Astrocyte of the spinal cord (primary cell): ENCODE results near the gene DAB1.
"Not testable (repeated sequence)": the region's sequence is repeated elsewhere in the genome, so short reads cannot be mapped to it uniquely, and the experiment has no call there.

Source experiments
- DNase-seq: peaks from one replicate; pipeline ENCODE4 v3.0.0; 2011; ENCODE audit warnings: low read depth, low spot score
- H3K4me3 ChIP-seq: 2 replicates; pipeline ENCODE4 v1.5.1; 2011; ENCODE audit warnings: low read depth, mild to moderate bottlenecking, low read length, moderate library complexity
- in situ Hi-C: cut with HindIII; loops from 2 replicates; pipeline ENCODE4 v1.10.0; 2017; ENCODE audit warnings: low sequenced_read_pairs
- TF ChIP-seq, protein P1 (sequence below): IDR thresholded peaks from 2 replicates; pipeline ENCODE4 v1.5.1; 2012; ENCODE audit warnings: low read depth, mild to moderate bottlenecking, low read length, inconsistent platforms

The DAB1 gene

DNA sequence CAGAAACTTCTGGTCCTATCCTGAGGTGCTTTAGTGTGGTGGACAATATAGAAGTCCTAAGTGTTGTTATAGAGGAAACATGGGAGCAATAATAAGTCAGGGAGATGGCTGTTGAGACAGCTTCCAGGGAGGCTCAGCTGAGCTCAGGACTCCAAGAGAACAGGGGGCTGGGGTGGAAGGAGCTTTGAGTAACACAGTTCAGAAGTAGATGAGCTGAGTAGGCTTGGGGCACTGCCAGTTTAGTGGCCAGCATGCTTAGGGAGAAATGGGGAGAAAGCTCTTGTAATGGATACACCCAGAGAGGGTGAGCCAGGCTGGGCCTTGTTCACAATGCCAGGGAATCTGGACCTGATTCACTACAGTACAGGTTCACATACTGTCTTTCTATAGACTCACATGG is 201.6 kb downstream of the DAB1 start:
- TF ChIP-seq, protein P1, sequence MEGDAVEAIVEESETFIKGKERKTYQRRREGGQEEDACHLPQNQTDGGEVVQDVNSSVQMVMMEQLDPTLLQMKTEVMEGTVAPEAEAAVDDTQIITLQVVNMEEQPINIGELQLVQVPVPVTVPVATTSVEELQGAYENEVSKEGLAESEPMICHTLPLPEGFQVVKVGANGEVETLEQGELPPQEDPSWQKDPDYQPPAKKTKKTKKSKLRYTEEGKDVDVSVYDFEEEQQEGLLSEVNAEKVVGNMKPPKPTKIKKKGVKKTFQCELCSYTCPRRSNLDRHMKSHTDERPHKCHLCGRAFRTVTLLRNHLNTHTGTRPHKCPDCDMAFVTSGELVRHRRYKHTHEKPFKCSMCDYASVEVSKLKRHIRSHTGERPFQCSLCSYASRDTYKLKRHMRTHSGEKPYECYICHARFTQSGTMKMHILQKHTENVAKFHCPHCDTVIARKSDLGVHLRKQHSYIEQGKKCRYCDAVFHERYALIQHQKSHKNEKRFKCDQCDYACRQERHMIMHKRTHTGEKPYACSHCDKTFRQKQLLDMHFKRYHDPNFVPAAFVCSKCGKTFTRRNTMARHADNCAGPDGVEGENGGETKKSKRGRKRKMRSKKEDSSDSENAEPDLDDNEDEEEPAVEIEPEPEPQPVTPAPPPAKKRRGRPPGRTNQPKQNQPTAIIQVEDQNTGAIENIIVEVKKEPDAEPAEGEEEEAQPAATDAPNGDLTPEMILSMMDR = no peak
- no peak for DNase-seq
- no peak overlapping the region for H3K4me3 ChIP-seq
- in situ Hi-C loops = no loop called here

DNA sequence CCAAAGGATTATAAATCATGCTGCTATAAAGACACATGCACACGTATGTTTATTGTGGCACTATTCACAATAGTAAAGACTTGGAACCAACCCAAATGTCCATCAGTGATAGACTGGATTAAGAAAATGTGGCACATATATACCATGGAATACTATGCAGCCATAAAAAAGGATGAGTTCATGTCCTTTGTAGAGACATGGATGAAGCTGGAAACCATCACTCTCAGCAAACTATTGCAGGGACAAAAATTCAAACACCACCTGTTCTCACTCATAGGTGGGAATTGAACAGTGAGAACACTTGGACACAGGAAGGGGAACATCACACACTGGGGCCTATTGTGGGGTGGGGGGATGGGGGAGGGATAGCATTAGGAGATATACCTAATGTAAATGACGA is 203.0 kb downstream of the DAB1 start:
- H3K4me3 ChIP-seq, DNase-seq, in situ Hi-C loops: not testable (repeated sequence)

DNA sequence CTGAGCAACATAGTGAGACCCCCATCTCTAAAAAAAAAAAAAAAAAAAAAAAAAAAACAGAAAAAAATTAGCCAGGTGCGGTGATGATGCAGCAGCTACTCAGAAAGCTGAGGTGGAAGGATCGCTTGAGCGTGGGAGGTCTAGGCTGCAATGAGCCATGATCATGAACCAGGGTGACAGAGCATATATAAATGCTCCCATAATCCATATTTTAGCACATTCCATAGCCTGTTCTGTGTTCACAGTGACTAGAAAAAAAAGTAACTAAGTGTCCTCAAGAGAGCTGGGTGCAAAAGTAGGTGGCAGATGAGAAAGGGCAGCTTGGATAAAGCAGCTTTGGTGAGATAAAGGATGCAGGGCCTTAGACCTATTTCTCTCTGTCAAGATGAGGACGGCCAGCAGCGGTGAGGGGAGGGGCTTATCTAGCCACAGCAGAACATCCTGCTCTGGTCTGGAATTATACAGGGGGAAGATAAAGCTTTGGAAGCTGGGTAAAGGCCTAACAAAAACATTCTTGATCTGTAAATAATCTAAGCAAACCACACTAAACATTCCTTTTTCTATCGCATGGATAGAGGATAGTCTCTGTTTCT is 205.3 kb downstream of the DAB1 start:
- TF ChIP-seq, protein P1 = no peak
- H3K4me3 ChIP-seq = no peak overlapping the region
- in situ Hi-C loops = no loop called here
- DNase-seq = no peak

DNA sequence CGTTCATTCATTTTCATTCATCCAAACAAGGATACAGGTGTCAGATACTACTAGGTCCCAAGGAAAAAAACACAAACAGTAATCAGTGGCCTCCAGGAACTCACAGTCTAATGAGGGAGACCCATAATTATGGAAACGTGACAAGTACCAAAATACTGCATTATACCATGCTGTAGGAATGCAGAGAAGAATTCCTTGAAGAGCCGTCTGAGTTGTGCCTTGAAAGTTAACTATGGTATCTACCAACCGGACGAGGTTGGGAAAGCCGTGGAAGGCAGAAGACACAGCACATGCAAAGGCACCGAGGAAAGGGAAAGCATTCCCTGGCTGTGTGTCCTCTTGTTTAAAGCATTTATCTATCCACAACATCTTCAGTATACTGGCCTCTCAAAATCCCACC is 206.0 kb downstream of the DAB1 start:
- DNase-seq = no peak
- in situ Hi-C loops = no loop called here
- TF ChIP-seq, protein P1 = no peak
- H3K4me3 ChIP-seq = no peak overlapping the region

DNA sequence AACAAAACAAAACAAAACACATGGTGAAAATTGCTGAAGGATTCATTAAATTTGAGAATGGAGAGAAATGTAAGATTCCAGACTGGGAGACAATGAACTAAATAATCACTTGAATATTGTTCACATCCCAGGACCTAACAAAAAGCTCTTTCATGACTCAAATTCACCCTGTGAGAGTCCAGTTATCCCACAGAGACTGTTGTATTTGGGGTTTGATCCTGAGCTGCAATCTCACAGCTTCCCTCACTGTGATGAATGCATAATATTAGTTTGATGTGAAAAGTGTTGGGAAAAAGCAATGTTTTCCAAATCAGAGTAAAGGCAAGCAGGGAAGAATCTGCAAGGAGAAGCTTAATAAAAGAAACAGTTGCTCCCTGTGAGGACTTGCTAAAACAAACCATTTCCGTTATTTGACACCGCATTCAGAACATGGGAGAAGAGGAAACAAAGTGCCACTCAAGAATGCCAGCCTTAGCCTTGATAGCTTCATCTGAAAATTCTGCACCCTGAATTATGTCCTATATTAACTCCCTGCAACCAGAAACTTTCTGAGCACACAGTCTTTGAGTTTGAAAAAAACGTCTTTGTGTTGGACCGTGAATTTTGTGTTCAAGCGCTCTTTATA is 208.8 kb downstream of the DAB1 start:
- no peak for DNase-seq
- TF ChIP-seq, protein P1 = no peak
- H3K4me3 ChIP-seq = no peak overlapping the region
- in situ Hi-C loops = no loop called here

DNA sequence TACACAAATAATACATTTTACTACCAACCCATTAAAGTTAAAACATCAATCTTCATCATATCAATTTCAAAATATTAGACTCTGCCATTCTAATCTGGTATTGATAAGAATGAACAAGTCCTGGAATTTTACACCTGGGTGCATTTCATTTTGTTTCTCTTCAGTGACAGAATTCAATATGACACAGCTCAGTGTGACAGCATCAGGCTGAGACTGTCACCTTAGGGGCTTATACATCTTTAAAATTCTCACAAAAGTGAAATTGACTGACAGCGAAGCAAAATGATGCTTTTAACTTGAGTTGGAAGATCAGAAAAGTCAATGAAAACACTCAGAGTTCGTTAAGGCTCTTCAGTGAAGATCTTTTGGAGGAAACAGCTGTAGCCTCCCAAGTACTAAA is 213.0 kb downstream of the DAB1 start:
- TF ChIP-seq, protein P1 = no peak
- no peak for DNase-seq
- H3K4me3 ChIP-seq = no peak overlapping the region
- in situ Hi-C loops = no loop called here

DNA sequence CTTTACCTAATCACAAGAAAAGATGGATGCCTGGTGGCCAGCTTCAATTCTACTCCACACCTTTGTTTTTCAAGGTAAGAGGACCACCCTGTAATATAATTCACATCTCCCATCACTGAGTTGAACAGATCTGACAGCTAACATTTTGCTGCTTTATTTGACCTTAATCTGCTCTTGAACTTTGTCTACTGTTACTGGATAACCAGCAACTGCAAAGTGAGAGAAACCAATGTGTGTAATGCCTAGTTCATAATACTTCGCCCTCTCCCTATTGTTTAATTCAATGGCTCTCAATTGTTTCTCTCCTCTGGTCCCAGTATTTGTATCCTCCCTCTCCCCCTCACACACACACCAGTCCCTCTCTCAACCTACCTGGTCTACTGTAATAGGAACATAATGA is 214.4 kb downstream of the DAB1 start:
- H3K4me3 ChIP-seq = no peak overlapping the region
- in situ Hi-C loops = no loop called here
- TF ChIP-seq, protein P1 = no peak
- no peak for DNase-seq
